Esophagus muscularis mucosa (tissue), 4 donors: ENCODE data around the gene KANSL3.

Experiments used
- EP300 ChIP-seq: sonication (generic); formaldehyde crosslinking; IDR thresholded peaks from one replicate; pipeline ENCODE4 v1.6.1; 2017; ENCODE audit warnings: antibody characterized with exemption
- POLR2A ChIP-seq: fragments of 450-650 bp; IDR thresholded peaks from one replicate; pipeline ENCODE4 v1.6.1; 2017; ENCODE audit warnings: antibody characterized with exemption, moderate library complexity, mild to moderate bottlenecking, low read depth
- POLR2AphosphoS5 ChIP-seq, 2 donors: sonication (generic); formaldehyde crosslinking; IDR thresholded peaks; one replicate each; pipeline ENCODE4 v1.6.1; 2017; ENCODE audit warnings: antibody characterized with exemption in 2 of 2
- TF ChIP-seq, protein P1 (sequence below), 3 experiments: fragments of 200-600 bp in 2 of 3; fragments of 450-650 bp in 1 of 3; sonication (generic) in 2 of 3; IDR thresholded peaks; one replicate each; pipeline ENCODE4 v1.5.1; 2017 to 2019; ENCODE audit warnings: antibody characterized with exemption in 3 of 3, mild to moderate bottlenecking in 2 of 3, moderate library complexity in 1 of 3

DNA sequence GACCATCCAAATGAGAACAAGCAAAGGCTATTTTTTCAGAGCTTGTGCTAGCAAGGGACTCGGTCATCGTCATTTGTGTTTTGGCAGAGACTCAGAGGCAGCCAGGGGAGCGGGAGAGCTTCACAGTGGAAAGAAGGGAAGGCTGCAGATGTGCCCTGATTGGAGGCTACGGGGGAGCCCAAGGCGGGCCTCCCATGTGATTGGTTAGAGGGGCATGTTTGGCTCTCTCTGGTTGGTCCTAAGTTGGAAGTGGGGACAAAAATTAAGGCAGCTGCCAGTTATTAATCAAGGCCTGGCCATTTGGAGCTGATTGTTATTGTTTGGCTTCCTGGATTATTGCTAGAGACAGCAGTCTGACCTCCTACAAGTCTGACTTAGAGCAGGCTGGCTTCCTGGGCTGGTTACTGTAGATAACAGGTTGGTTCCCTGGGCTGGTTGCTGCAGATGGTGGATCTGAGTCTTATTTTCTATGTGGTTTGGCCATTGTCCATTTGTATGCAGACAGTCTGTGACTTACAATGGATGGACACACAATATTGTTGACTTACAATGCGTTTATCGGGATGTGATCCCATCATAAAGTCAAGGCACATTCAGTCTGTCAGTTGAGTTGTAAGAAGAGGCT, 10.3 kb upstream of the KANSL3 start:
- TF ChIP-seq, protein P1, sequence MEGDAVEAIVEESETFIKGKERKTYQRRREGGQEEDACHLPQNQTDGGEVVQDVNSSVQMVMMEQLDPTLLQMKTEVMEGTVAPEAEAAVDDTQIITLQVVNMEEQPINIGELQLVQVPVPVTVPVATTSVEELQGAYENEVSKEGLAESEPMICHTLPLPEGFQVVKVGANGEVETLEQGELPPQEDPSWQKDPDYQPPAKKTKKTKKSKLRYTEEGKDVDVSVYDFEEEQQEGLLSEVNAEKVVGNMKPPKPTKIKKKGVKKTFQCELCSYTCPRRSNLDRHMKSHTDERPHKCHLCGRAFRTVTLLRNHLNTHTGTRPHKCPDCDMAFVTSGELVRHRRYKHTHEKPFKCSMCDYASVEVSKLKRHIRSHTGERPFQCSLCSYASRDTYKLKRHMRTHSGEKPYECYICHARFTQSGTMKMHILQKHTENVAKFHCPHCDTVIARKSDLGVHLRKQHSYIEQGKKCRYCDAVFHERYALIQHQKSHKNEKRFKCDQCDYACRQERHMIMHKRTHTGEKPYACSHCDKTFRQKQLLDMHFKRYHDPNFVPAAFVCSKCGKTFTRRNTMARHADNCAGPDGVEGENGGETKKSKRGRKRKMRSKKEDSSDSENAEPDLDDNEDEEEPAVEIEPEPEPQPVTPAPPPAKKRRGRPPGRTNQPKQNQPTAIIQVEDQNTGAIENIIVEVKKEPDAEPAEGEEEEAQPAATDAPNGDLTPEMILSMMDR (IDR thresholded peaks at IDR 0.05) = no peak
- TF ChIP-seq POLR2AphosphoS5 (IDR thresholded peaks at IDR 0.05) = no peak
- TF ChIP-seq EP300 = no peak
- no peak for TF ChIP-seq POLR2A
